ENCODE results near the gene ZNF235.
A peak's percentile ranks its signal among the peaks of the same experiment; 100 is the strongest.

The ZNF235 gene

GRCh38 chr19:44282846-44283245 lies 22.0 kb downstream of the ZNF235 start:
- TF ChIP-seq CTCF (conservative IDR thresholded peaks at IDR 0.05) (no peak), ZFX (IDR thresholded peaks at IDR 0.05) (no peak)

GRCh38 chr19:44280916-44281315 lies 23.9 kb downstream of the ZNF235 start:
- no peak for TF ChIP-seq CTCF (conservative IDR thresholded peaks at IDR 0.05)
- TF ChIP-seq ZFX (IDR thresholded peaks at IDR 0.05), result no peak
- H3K27ac ChIP-seq, result no peak overlapping the region

More at GRCh38 chr19:44282846-44283245, 22.0 kb downstream of the ZNF235 start:
- H3K27ac ChIP-seq, result no peak overlapping the region

GRCh38 chr19:44278181-44278690 lies 26.6 kb downstream of the ZNF235 start:
- no peak for TF ChIP-seq ZFX (IDR thresholded peaks at IDR 0.05)
- TF ChIP-seq CTCF (conservative IDR thresholded peaks at IDR 0.05), result no peak
- no peak overlapping the region for H3K27ac ChIP-seq

GRCh38 chr19:44277331-44277730 lies 27.5 kb downstream of the ZNF235 start:
- no peak overlapping the region for H3K27ac ChIP-seq
- TF ChIP-seq ZFX (IDR thresholded peaks at IDR 0.05), result no peak
- no peak for TF ChIP-seq CTCF (conservative IDR thresholded peaks at IDR 0.05)

GRCh38 chr19:44260695-44261446 lies 44.0 kb downstream of the ZNF235 start:
- H3K27ac ChIP-seq, result no peak overlapping the region
- TF ChIP-seq CTCF (conservative IDR thresholded peaks at IDR 0.05) (no peak), ZFX (IDR thresholded peaks at IDR 0.05) (no peak)

GRCh38 chr19:44260343-44260681 lies 44.5 kb downstream of the ZNF235 start:
- no peak for TF ChIP-seq CTCF (conservative IDR thresholded peaks at IDR 0.05)
- no peak for TF ChIP-seq ZFX (IDR thresholded peaks at IDR 0.05)
- peak overlapping the region; percentile 56 for H3K27ac ChIP-seq

GRCh38 chr19:44258835-44259413 lies 45.9 kb downstream of the ZNF235 start:
- H3K27ac ChIP-seq, result no peak overlapping the region
- TF ChIP-seq ZFX (IDR thresholded peaks at IDR 0.05) (no peak), CTCF (conservative IDR thresholded peaks at IDR 0.05) (no peak)

Measured in C4-2B (cell line).